Measurements from ENCODE around the gene PPP1R2C. TPM values are rescaled to one million over a fixed set of nuclear protein-coding genes. Genes with fewer than 3 reads are reported as not detected.

PPP1R2C gene
- total RNA-seq (ENCODE audit: low replicate concordance): not detected in 2 replicates

GRCh38 chrX:42778096-42778495 lies at the start of gene PPP1R2C:
Gene PPP1R2C (minus strand): TSS chrX:42778163. CDS start chrX:42778079, 84 bp downstream.
- Mint-ChIP-seq H3K36me3 (no peaks in the 10 kb centered on the region), H3K27ac (no peak within 1 kb of the TSS), H3K4me1 (peaks cover 4% of the 10 kb centered on the region), H3K27me3 (ENCODE audit: insufficient read depth, low read depth) (no peaks in the 10 kb centered on the region), H3K9me3 (peaks cover 7% of the 10 kb centered on the region), H3K4me3 (no peak within 1 kb of the TSS)
- H3F3A ChIP-seq (ENCODE audit: low read depth): peaks cover 4% of the 10 kb centered on the region
- no peaks in the 10 kb centered on the region for H3K79me2 ChIP-seq (ENCODE audit: low read depth)
- TF ChIP-seq EZH2 (IDR thresholded peaks at IDR 0.05): no peak
- TF ChIP-seq EZH2phosphoT487 (IDR thresholded peaks at IDR 0.05): no peak
- no peak for TF ChIP-seq CTCF (IDR thresholded peaks at IDR 0.05)
- H3K27me3 ChIP-seq: no peaks in the 10 kb centered on the region
- no peak within 1 kb of the TSS for H3K9ac ChIP-seq
- H3K4me3 ChIP-seq: no peak within 1 kb of the TSS
- H2AFZ ChIP-seq (replicated peaks): no peak within 1 kb of the TSS
- H3K9me3 ChIP-seq (ENCODE audit: low read depth): no peaks in the 10 kb centered on the region
- no peaks in the 10 kb centered on the region for H3K36me3 ChIP-seq
- H3K27ac ChIP-seq: no peak within 1 kb of the TSS
- no peaks in the 10 kb centered on the region for H4K20me1 ChIP-seq (ENCODE audit: low read depth)
- no peak for DNase-seq (ENCODE audit: low spot score)
- H3K4me1 ChIP-seq: no peaks in the 10 kb centered on the region
- H3K4me2 ChIP-seq: no peak within 1 kb of the TSS

- Histone ChIP-seq H3K4me3 (no peak overlapping the region), H4K20me1 (ENCODE audit: low read depth) (no peaks in the 10 kb centered on the region), H3K9me3 (ENCODE audit: low read depth) (peaks cover 14% of the 10 kb centered on the region), H3K27ac (no peak overlapping the region), H2AFZ (replicated peaks) (no peak overlapping the region), H3K9ac (no peak overlapping the region), H3K79me2 (ENCODE audit: low read depth) (no peaks in the 10 kb centered on the region), H3K4me1 (no peaks in the 10 kb centered on the region), H3K36me3 (peaks cover 5% of the 10 kb centered on the region), H3F3A (ENCODE audit: low read depth) (no peaks in the 10 kb centered on the region), H3K4me2 (no peak overlapping the region), H3K27me3 (no peaks in the 10 kb centered on the region)
- no peaks in the 10 kb centered on the region for H3K4me1 Mint-ChIP-seq
- no peaks in the 10 kb centered on the region for H3K36me3 Mint-ChIP-seq
- TF ChIP-seq EZH2 (IDR thresholded peaks at IDR 0.05): no peak
- no peak for TF ChIP-seq CTCF (IDR thresholded peaks at IDR 0.05)
- H3K27me3 Mint-ChIP-seq (ENCODE audit: insufficient read depth, low read depth): peaks cover 7% of the 10 kb centered on the region
- no peak overlapping the region for H3K27ac Mint-ChIP-seq
- H3K4me3 Mint-ChIP-seq: no peak overlapping the region
- no peak for DNase-seq (ENCODE audit: low spot score)
- H3K9me3 Mint-ChIP-seq: peaks cover 11% of the 10 kb centered on the region
Observed at GRCh38 chrX:42825201-42825600, 47.2 kb upstream of the PPP1R2C start.

GRCh38 chrX:42824541-42824940 lies 46.6 kb upstream of the PPP1R2C start:
- Mint-ChIP-seq H3K27me3 (ENCODE audit: insufficient read depth, low read depth) (peaks cover 5% of the 10 kb centered on the region), H3K4me1 (no peaks in the 10 kb centered on the region), H3K36me3 (no peaks in the 10 kb centered on the region), H3K4me3 (no peak overlapping the region), H3K27ac (no peak overlapping the region), H3K9me3 (peaks cover 13% of the 10 kb centered on the region)
- DNase-seq (ENCODE audit: low spot score): no peak
- Histone ChIP-seq H3K4me1 (no peaks in the 10 kb centered on the region), H3K4me2 (no peak overlapping the region), H4K20me1 (ENCODE audit: low read depth) (no peaks in the 10 kb centered on the region), H3K9me3 (ENCODE audit: low read depth) (peaks cover 11% of the 10 kb centered on the region), H3K27me3 (no peaks in the 10 kb centered on the region), H3F3A (ENCODE audit: low read depth) (no peaks in the 10 kb centered on the region), H3K79me2 (ENCODE audit: low read depth) (no peaks in the 10 kb centered on the region), H2AFZ (replicated peaks) (no peak overlapping the region), H3K9ac (no peak overlapping the region), H3K27ac (no peak overlapping the region), H3K36me3 (peaks cover 5% of the 10 kb centered on the region), H3K4me3 (no peak overlapping the region)
- TF ChIP-seq EZH2phosphoT487 (IDR thresholded peaks at IDR 0.05) (no peak), EZH2 (IDR thresholded peaks at IDR 0.05) (no peak), CTCF (IDR thresholded peaks at IDR 0.05) (no peak)

Data from neural progenitor cell (in vitro differentiated cells).